ENCODE measurements around the gene ANGPTL8. TPM values are rescaled to one million over a fixed set of nuclear protein-coding genes. Genes with fewer than 3 reads are reported as not detected.

ANGPTL8 gene
- total RNA-seq, 2 donors from 2014 or later, result not detected

DNA sequence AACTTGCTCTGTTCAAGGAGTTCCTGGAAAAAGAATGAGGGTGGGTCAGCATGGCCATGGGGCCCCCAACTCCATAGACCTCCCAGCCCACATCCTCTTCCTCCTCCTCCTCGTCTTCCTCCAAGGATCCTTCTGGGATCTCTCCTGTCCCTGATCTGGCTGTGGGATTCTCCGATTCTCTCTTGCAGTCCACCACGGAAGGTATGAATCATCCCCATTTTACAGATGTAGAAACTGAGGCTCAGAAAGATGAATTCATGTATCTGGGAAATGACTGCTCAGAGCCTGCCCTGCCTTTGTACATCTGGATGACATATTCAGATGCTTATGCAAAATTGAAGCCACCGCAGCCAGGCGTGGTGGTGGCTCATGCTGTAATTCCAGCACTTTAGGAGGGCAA lies 39.9 kb upstream of the ANGPTL8 start:
- Mint-ChIP-seq H3K4me1 (no peaks in the 10 kb centered on the region), H3K4me3 (no peak overlapping the region), H3K27ac (no peak overlapping the region), H3K36me3 (ENCODE audit: low read depth) (no peaks in the 10 kb centered on the region), H3K9me3 (no peaks in the 10 kb centered on the region), H3K27me3 (peaks cover 16% of the 10 kb centered on the region)
- ATAC-seq (replicated peaks), result no peak

GRCh38 chr19:11200015-11200574 lies 39.3 kb upstream of the ANGPTL8 start:
- ATAC-seq (replicated peaks), result no peak
- peaks cover 16% of the 10 kb centered on the region for H3K27me3 Mint-ChIP-seq
- H3K4me1 Mint-ChIP-seq, result no peaks in the 10 kb centered on the region
- no peak overlapping the region for H3K27ac Mint-ChIP-seq
- H3K36me3 Mint-ChIP-seq (ENCODE audit: low read depth), result no peaks in the 10 kb centered on the region
- H3K4me3 Mint-ChIP-seq, result no peak overlapping the region
- H3K9me3 Mint-ChIP-seq, result no peaks in the 10 kb centered on the region

DNA sequence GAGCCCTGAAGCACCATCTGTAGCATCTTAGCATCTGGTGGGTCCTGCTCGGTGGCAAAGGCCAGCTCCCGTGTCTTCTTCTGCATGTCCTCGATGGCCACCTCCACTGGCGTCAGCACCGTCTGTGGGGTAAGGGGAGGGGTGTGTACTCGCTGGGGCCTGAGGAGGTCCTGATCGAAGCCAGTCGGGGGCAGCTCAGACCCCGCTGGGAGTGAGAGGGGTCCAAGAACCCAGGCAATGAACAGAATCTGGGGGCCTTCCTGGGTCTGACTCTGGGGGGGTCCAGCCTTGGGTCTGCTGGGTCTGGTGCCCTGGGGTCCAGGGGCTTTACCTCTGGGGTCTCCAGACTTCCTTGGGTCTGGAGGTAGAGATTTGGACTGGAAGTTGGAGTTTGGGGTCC lies 38.5 kb upstream of the ANGPTL8 start:
- no peaks in the 10 kb centered on the region for H3K9me3 Mint-ChIP-seq

DNA sequence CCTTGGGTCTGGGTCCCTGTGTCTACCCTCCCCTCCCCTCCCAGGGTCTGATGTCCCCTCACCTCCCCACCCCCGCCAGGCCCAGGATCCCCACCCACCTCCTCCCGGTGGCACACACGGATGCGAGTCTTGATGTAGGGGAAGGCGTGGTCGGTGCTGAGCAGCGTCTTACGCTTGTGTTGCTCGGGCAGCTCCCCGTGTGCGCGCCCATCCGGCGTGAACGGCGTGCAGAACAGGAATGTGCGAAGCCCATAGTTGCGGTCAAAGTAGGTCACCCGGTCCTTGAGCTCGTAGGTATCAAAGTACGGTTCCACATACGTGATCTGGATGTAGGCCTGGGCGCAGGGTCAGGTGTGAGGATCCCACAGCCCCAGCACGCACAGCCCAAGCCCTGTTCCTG lies 37.6 kb upstream of the ANGPTL8 start:
- Mint-ChIP-seq H3K4me1 (no peaks in the 10 kb centered on the region), H3K27me3 (peaks cover 7% of the 10 kb centered on the region)

More for the DNA sequence above, 38.5 kb upstream of the ANGPTL8 start:
- Mint-ChIP-seq H3K36me3 (ENCODE audit: low read depth) (no peaks in the 10 kb centered on the region), H3K27me3 (peaks cover 12% of the 10 kb centered on the region), H3K4me1 (no peaks in the 10 kb centered on the region), H3K27ac (no peak overlapping the region), H3K4me3 (no peak overlapping the region)
- ATAC-seq (replicated peaks), result no peak

GRCh38 chr19:11202488-11203193 lies 36.8 kb upstream of the ANGPTL8 start:
- ATAC-seq (replicated peaks), result no peak
- Mint-ChIP-seq H3K4me1 (no peaks in the 10 kb centered on the region), H3K27ac (no peak overlapping the region)

More for the DNA sequence above, 37.6 kb upstream of the ANGPTL8 start:
- no peak overlapping the region for H3K4me3 Mint-ChIP-seq
- H3K36me3 Mint-ChIP-seq (ENCODE audit: low read depth), result no peaks in the 10 kb centered on the region
- no peak for ATAC-seq (replicated peaks)
- no peak overlapping the region for H3K27ac Mint-ChIP-seq
- H3K9me3 Mint-ChIP-seq, result no peaks in the 10 kb centered on the region

GRCh38 chr19:11203194-11204075 lies 36.0 kb upstream of the ANGPTL8 start:
- H3K4me3 Mint-ChIP-seq, result no peak overlapping the region
- no peak overlapping the region for H3K27ac Mint-ChIP-seq
- H3K4me1 Mint-ChIP-seq, result no peaks in the 10 kb centered on the region
- H3K36me3 Mint-ChIP-seq (ENCODE audit: low read depth), result no peaks in the 10 kb centered on the region
- peak; percentile 56 for ATAC-seq (replicated peaks)
- no peaks in the 10 kb centered on the region for H3K9me3 Mint-ChIP-seq
- peaks cover 7% of the 10 kb centered on the region for H3K27me3 Mint-ChIP-seq

More at GRCh38 chr19:11202488-11203193, 36.8 kb upstream of the ANGPTL8 start:
- no peaks in the 10 kb centered on the region for H3K9me3 Mint-ChIP-seq
- peaks cover 7% of the 10 kb centered on the region for H3K27me3 Mint-ChIP-seq
- H3K4me3 Mint-ChIP-seq, result no peak overlapping the region
- no peaks in the 10 kb centered on the region for H3K36me3 Mint-ChIP-seq (ENCODE audit: low read depth)

- H3K4me1 Mint-ChIP-seq, result no peaks in the 10 kb centered on the region
- H3K27ac Mint-ChIP-seq, result no peak overlapping the region
- no peaks in the 10 kb centered on the region for H3K36me3 Mint-ChIP-seq (ENCODE audit: low read depth)
- H3K4me3 Mint-ChIP-seq, result no peak overlapping the region
- ATAC-seq (replicated peaks), result no peak
- no peaks in the 10 kb centered on the region for H3K9me3 Mint-ChIP-seq
- H3K27me3 Mint-ChIP-seq, result peaks cover 7% of the 10 kb centered on the region
Measured at GRCh38 chr19:11204076-11204602, 35.3 kb upstream of the ANGPTL8 start.

DNA sequence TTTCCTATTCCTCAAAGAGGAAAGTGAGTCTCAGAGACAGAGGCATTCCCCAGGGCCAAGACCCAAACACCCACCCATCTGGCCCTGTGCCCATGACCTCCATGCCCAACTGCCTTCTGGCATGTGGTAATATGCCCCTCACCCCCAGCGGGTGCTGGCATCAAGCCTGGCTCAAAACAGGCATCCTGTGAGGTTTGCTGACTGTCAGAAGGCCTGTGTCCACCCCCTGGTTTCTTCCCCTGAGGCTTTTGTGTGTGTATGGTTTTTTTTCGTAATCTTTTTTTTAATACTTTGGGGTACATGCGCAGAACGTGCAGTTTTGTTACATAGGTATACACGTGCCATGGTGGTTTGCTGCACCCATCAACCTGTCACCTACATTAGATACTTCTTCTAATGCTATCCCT lies 34.5 kb upstream of the ANGPTL8 start:
- Mint-ChIP-seq H3K27me3 (peaks cover 7% of the 10 kb centered on the region), H3K36me3 (ENCODE audit: low read depth) (peaks cover 1% of the 10 kb centered on the region), H3K9me3 (no peaks in the 10 kb centered on the region), H3K4me3 (no peak overlapping the region), H3K27ac (no peak overlapping the region), H3K4me1 (peaks cover under 1% of the 10 kb centered on the region)
- no peak for ATAC-seq (replicated peaks)

GRCh38 chr19:11205939-11206570 lies 33.4 kb upstream of the ANGPTL8 start:
- H3K4me3 Mint-ChIP-seq, result no peak overlapping the region
- H3K4me1 Mint-ChIP-seq, result peaks cover 12% of the 10 kb centered on the region
- no peaks in the 10 kb centered on the region for H3K9me3 Mint-ChIP-seq
- no peak overlapping the region for H3K27ac Mint-ChIP-seq
- ATAC-seq (replicated peaks), result no peak
- H3K27me3 Mint-ChIP-seq, result peaks cover 15% of the 10 kb centered on the region
- peaks cover 10% of the 10 kb centered on the region for H3K36me3 Mint-ChIP-seq (ENCODE audit: low read depth)

GRCh38 chr19:11208561-11209471 lies 30.6 kb upstream of the ANGPTL8 start:
- peaks cover 14% of the 10 kb centered on the region for H3K4me1 Mint-ChIP-seq
- ATAC-seq (replicated peaks), result peak; percentile 14
- H3K27ac Mint-ChIP-seq, result no peak overlapping the region
- no peak overlapping the region for H3K4me3 Mint-ChIP-seq
- peaks cover 10% of the 10 kb centered on the region for H3K36me3 Mint-ChIP-seq (ENCODE audit: low read depth)
- H3K27me3 Mint-ChIP-seq, result peaks cover 13% of the 10 kb centered on the region
- H3K9me3 Mint-ChIP-seq, result no peaks in the 10 kb centered on the region

- ATAC-seq (replicated peaks), result no peak
- Mint-ChIP-seq H3K27ac (peak overlapping the region; percentile 28), H3K27me3 (peaks cover 8% of the 10 kb centered on the region)
Measured at GRCh38 chr19:11209839-11210655, 29.4 kb upstream of the ANGPTL8 start.

GRCh38 chr19:11210656-11210928 lies 28.8 kb upstream of the ANGPTL8 start:
- H3K9me3 Mint-ChIP-seq, result no peaks in the 10 kb centered on the region
- peaks cover 14% of the 10 kb centered on the region for H3K4me1 Mint-ChIP-seq
- no peak for ATAC-seq (replicated peaks)
- H3K4me3 Mint-ChIP-seq, result no peak overlapping the region
- H3K36me3 Mint-ChIP-seq (ENCODE audit: low read depth), result peaks cover 10% of the 10 kb centered on the region
- peak overlapping the region; percentile 28 for H3K27ac Mint-ChIP-seq
- H3K27me3 Mint-ChIP-seq, result peaks cover 8% of the 10 kb centered on the region

More at GRCh38 chr19:11209839-11210655, 29.4 kb upstream of the ANGPTL8 start:
- Mint-ChIP-seq H3K4me1 (peaks cover 14% of the 10 kb centered on the region), H3K4me3 (no peak overlapping the region), H3K9me3 (no peaks in the 10 kb centered on the region), H3K36me3 (ENCODE audit: low read depth) (peaks cover 10% of the 10 kb centered on the region)

DNA sequence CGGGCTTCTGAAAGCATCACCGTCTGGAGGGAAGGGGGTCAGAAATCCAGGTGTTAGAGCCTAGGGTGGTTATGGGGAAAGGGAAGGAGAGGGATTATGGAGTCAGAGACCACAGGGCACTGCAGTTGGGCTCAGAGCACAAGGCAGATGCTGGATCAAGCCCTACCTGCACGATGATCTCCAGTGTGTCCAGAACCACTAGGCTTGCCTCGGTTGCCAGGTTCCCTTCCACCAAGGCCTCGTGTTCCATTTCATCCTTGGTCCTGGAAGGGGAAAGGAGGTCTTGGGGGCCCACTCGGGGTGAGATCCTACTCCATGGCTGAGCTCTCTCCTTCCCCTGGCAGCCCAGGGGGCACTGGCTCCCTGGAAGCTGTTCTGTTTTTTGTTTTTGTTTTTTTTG lies 25.0 kb upstream of the ANGPTL8 start:
- no peak for ATAC-seq (replicated peaks)
- peaks cover 10% of the 10 kb centered on the region for H3K36me3 Mint-ChIP-seq (ENCODE audit: low read depth)
- H3K4me1 Mint-ChIP-seq, result peaks cover 14% of the 10 kb centered on the region
- peaks cover 11% of the 10 kb centered on the region for H3K27me3 Mint-ChIP-seq
- H3K27ac Mint-ChIP-seq, result no peak overlapping the region
- no peaks in the 10 kb centered on the region for H3K9me3 Mint-ChIP-seq
- no peak overlapping the region for H3K4me3 Mint-ChIP-seq
